H1 (cell line): ENCODE measurements around the gene ZNF469. TPM values are rescaled to one million over a fixed set of nuclear protein-coding genes. Genes with fewer than 3 reads are reported as not detected.

Experiments used
- CTCF ChIA-PET: fragments of 300-600 bp; sonication (Branson Sonifier 250); formaldehyde crosslinking; loops from one replicate; lab custom pipeline; 2021; ENCODE audit not compliant: partially characterized antibody; lab: Charles Lee
- POLR2A ChIA-PET: fragments of 300-600 bp; sonication (Branson Sonifier 250); formaldehyde crosslinking; loops from one replicate; lab custom pipeline; 2021; ENCODE audit warnings: inconsistent platforms; ENCODE audit not compliant: partially characterized antibody; lab: Charles Lee
- DNase-seq, 2 experiments: peaks; one replicate each; pipeline versions ENCODE4 v3.0.0 to v3.0.0-alpha.2; 2010 to 2022; ENCODE audit warnings: low spot score in 2 of 2, low read depth in 1 of 2, mixed read lengths in 1 of 2
- FAIRE-seq: peaks from 2 replicates; lab custom pipeline; 2011; peaks lifted over from hg19 to GRCh38; lab: Jason Lieb, UNC
- H2AFZ ChIP-seq: 2 replicates; pipeline ENCODE4 v1.8.1; 2012; ENCODE audit warnings: low read length, inconsistent platforms
- H2AK5ac ChIP-seq: 2 replicates; pipeline ENCODE4 v1.6.1; 2013; ENCODE audit warnings: low read depth, low read length
- H2BK120ac ChIP-seq: replicated peaks from 2 replicates; pipeline ENCODE3; 2013; ENCODE audit warnings: low read depth, low read length, inconsistent platforms
- H2BK12ac ChIP-seq: 2 replicates; pipeline ENCODE4 v1.6.1; 2013; ENCODE audit warnings: low read depth, low read length
- H2BK15ac ChIP-seq: 2 replicates; pipeline ENCODE4 v1.6.1; 2013; ENCODE audit warnings: low read length
- H2BK20ac ChIP-seq: 2 replicates; pipeline ENCODE4 v1.6.1; 2013; ENCODE audit warnings: low read length
- H2BK5ac ChIP-seq: 2 replicates; pipeline ENCODE4 v1.6.1; 2013; ENCODE audit warnings: low read depth, low read length
- H3K14ac ChIP-seq: 2 replicates; pipeline ENCODE4 v1.6.1; 2013; ENCODE audit warnings: inconsistent platforms; ENCODE audit not compliant: insufficient read length
- H3K18ac ChIP-seq: 2 replicates; pipeline ENCODE4 v1.6.1; 2013; ENCODE audit warnings: low read length; ENCODE audit errors: extremely low read depth
- H3K23ac ChIP-seq: 2 replicates; pipeline ENCODE4 v1.6.1; 2013; ENCODE audit warnings: inconsistent platforms; ENCODE audit not compliant: insufficient read length
- H3K23me2 ChIP-seq: 2 replicates; pipeline ENCODE4 v1.6.1; 2013; ENCODE audit warnings: low read depth, low read length
- H3K27ac ChIP-seq: 2 replicates; pipeline ENCODE4 v1.6.1; 2011; ENCODE audit warnings: low read depth, low read length, inconsistent platforms
- H3K27me3 ChIP-seq, 4 experiments: replicated peaks in 1 of 4; 1 replicate in 1 of 4; 2 replicates in 3 of 4; pipeline versions ENCODE4 v1.6.1 to v1.8.1; 2011 to 2013; ENCODE audit warnings: low read length in 3 of 4, mild to moderate bottlenecking in 3 of 4, inconsistent platforms in 2 of 4, mixed read lengths in 2 of 4, moderate library complexity in 1 of 4; ENCODE audit not compliant: control insufficient read depth in 3 of 4, insufficient read depth in 3 of 4; ENCODE audit errors: extremely low read depth in 1 of 4
- H3K36me3 ChIP-seq, 4 experiments: 2 replicates each; pipeline versions ENCODE4 v1.6.1 to v1.8.1; 2011 to 2013; ENCODE audit warnings: mild to moderate bottlenecking in 4 of 4, low read length in 3 of 4, moderate library complexity in 2 of 4, control low read depth in 1 of 4, inconsistent platforms in 1 of 4; ENCODE audit not compliant: insufficient read depth in 4 of 4, control insufficient read depth in 2 of 4
- H3K4ac ChIP-seq: replicated peaks from 2 replicates; pipeline ENCODE3; 2013; ENCODE audit warnings: low read length, low read depth, mixed read lengths, inconsistent platforms; ENCODE audit not compliant: insufficient read length
- H3K4me1 ChIP-seq, 4 experiments: replicated peaks in 1 of 4; 1 replicate in 1 of 4; 2 replicates in 3 of 4; pipeline versions ENCODE4 v1.6.1 to v1.8.1; 2011 to 2013; ENCODE audit warnings: low read length in 3 of 4, inconsistent platforms in 2 of 4, mixed read lengths in 1 of 4; ENCODE audit not compliant: insufficient read depth in 4 of 4, control insufficient read depth in 3 of 4
- H3K4me2 ChIP-seq, 2 experiments: 2 replicates each; pipeline versions ENCODE4 v1.6.1 to v1.8.1; 2011 to 2013; ENCODE audit warnings: low read depth in 2 of 2, low read length in 2 of 2, control low read depth in 1 of 2, inconsistent platforms in 1 of 2, mild to moderate bottlenecking in 1 of 2; ENCODE audit not compliant: insufficient read depth in 1 of 2
- H3K4me3 ChIP-seq, 4 experiments: fragments of 200-600, 300-600 bp in 1 of 4; sonication (generic), shearing (Covaris generic), sonication (Bioruptor Twin) in 1 of 4; 2 replicates each; pipeline versions ENCODE4 v1.5.1 to v1.8.1; 2011 to 2016; ENCODE audit warnings: low read length in 4 of 4, low read depth in 3 of 4, control low read depth in 2 of 4, inconsistent platforms in 2 of 4, mild to moderate bottlenecking in 2 of 4, mixed read lengths in 1 of 4, moderate library complexity in 1 of 4; ENCODE audit not compliant: insufficient read depth in 2 of 4; ENCODE audit errors: extremely low read depth in 1 of 4
- H3K56ac ChIP-seq: replicated peaks from 2 replicates; pipeline ENCODE3; 2013; ENCODE audit warnings: low read depth, mild to moderate bottlenecking, mixed read lengths, low read length, inconsistent platforms; ENCODE audit not compliant: insufficient read length
- H3K79me1 ChIP-seq: 2 replicates; pipeline ENCODE4 v1.6.1; 2013; ENCODE audit warnings: low read depth, low read length, control low read depth
- H3K79me2 ChIP-seq, 2 experiments: 2 replicates each; pipeline versions ENCODE4 v1.6.1 to v1.8.1; 2012 to 2013; ENCODE audit warnings: low read length in 2 of 2, mild to moderate bottlenecking in 2 of 2, inconsistent platforms in 1 of 2; ENCODE audit not compliant: insufficient read depth in 2 of 2, control insufficient read depth in 1 of 2
- H3K9ac ChIP-seq, 4 experiments: replicated peaks in 1 of 4; 1 replicate in 1 of 4; 2 replicates in 3 of 4; pipeline versions ENCODE4 v1.6.1 to v1.8.1; 2011 to 2013; ENCODE audit warnings: low read depth in 3 of 4, low read length in 3 of 4, control low read depth in 2 of 4, mild to moderate bottlenecking in 2 of 4, moderate library complexity in 2 of 4, inconsistent platforms in 1 of 4; ENCODE audit errors: extremely low read depth in 1 of 4
- H3K9me3 ChIP-seq, 2 experiments: 2 replicates each; pipeline versions ENCODE4 v1.6.1 to v1.8.1; 2012 to 2013; ENCODE audit warnings: mild to moderate bottlenecking in 2 of 2, moderate library complexity in 2 of 2, control low read depth in 1 of 2, inconsistent platforms in 1 of 2, low read depth in 1 of 2, low read length in 1 of 2, mixed read lengths in 1 of 2; ENCODE audit not compliant: insufficient read depth in 2 of 2
- H4K20me1 ChIP-seq, 2 experiments: replicated peaks in 1 of 2; 2 replicates each; pipeline versions ENCODE3 to v1.8.1; 2011 to 2013; ENCODE audit warnings: inconsistent platforms in 2 of 2, low read length in 2 of 2, mild to moderate bottlenecking in 1 of 2; ENCODE audit not compliant: insufficient read depth in 2 of 2, control insufficient read depth in 1 of 2
- H4K5ac ChIP-seq: 2 replicates; pipeline ENCODE4 v1.6.1; 2013; ENCODE audit warnings: low read length, low read depth, mixed read lengths, inconsistent platforms; ENCODE audit not compliant: insufficient read length
- H4K8ac ChIP-seq: 2 replicates; pipeline ENCODE4 v1.8.0; 2013; ENCODE audit warnings: mild to moderate bottlenecking, moderate library complexity, low read length, inconsistent platforms; ENCODE audit not compliant: insufficient read depth; ENCODE audit errors: extremely low read depth
- H4K91ac ChIP-seq: replicated peaks from 2 replicates; pipeline ENCODE3; 2013; ENCODE audit warnings: low read length, mixed read lengths, inconsistent platforms; ENCODE audit not compliant: insufficient read length
- TAF1 ChIP-seq: IDR thresholded peaks from 2 replicates; pipeline ENCODE4 v1.6.1; 2011; ENCODE audit warnings: mild to moderate bottlenecking, low read depth, low read length
- WGBS, 2 experiments: shearing (Covaris generic) in 1 of 2; methylation state at CpG; one replicate each; pipeline versions ENCODE4 v1.1.6 to v1.1.7; 2013 to 2015; ENCODE audit warnings: low lambda C conversion rate in 2 of 2, mixed read lengths in 2 of 2, inconsistent platforms in 1 of 2, low coverage in 1 of 2, missing lambda C conversion rate in 1 of 2; ENCODE audit not compliant: insufficient replicate concordance in 2 of 2, insufficient coverage in 1 of 2, insufficient read length in 1 of 2; ENCODE audit errors: extremely low coverage in 1 of 2, missing lambda C conversion rate in 1 of 2; 5-methylcytosine and 5-hydroxymethylcytosine counted together
- polyA plus RNA-seq, 7 experiments: library from polyadenylated mRNA; depleted of rRNA in 3 of 7; stranded (reverse) in 5 of 7; unstranded in 2 of 7; fragments of >200 nt in 5 of 7; fragments of 200-250 nt in 2 of 7; gene quantifications; 1 replicate in 5 of 7; 2 replicates in 1 of 7; 4 replicates in 1 of 7; pipeline versions ENCODE4 v1.2.1 to v1.2.3, GENCODE V29; 2011 to 2013; ENCODE audit warnings: missing spikeins in 2 of 7, mixed read lengths in 2 of 7
- total RNA-seq: library from RNA; stranded (reverse); fragmentation: NEBNext Ultra II Directional; extraction: Animal tissue kit (Norgen Biotek cat#: 25700); gene quantifications from 2 replicates; pipeline ENCODE4 v1.2.1, GENCODE V29; 2021
- TF ChIP-seq, protein P1 (sequence below): IDR thresholded peaks from 2 replicates; pipeline ENCODE4 v1.6.1; 2011; ENCODE audit warnings: low read length, improper control_type of control experiment

The ZNF469 gene
- total and polyA plus RNA-seq, 2 of the 8 experiments (the other 6 are each of a cell fraction or from before 2014, with no cell fraction given), result 0.30 to 1.8 TPM

DNA sequence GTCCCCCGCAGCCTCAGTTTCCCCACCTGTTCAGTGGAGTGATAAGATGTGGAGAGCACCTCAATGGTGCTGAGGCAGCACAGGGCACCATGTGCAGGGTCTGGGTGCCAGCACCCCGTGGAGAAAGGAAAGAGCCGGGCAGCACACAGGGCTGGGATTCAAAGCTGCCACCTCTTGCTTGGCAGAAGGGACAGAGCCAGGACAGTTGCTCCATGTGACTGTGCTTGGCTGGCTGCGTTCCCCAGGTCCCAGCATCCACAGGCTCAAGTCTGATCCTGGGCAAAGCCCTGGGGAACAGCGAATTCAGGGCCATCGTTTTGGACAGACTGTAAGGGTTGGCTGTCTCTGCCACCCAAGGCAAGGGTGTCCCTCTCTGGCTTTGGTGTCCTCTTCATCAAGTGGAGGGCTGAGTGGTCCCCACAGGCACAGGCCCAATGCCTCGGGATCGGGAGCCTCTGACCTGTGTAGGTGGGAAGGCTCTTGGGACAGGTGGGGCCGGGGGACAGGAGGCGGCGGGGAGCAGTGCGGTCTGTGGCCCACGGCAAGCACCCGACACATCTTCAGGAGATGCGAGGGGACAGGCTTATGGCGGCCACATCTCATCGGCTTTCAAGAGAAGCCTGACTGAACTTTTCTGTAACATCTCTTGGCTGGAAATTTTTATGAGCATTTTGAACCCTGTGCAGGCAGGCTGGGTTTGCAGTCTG is 8.5 kb downstream of the ZNF469 start:
- H3K27ac ChIP-seq, result no peak overlapping the region
- H2BK5ac ChIP-seq, result no peak overlapping the region
- no peaks in the 10 kb centered on the region for H3K4me1 ChIP-seq
- H3K79me2 ChIP-seq, result no peaks in the 10 kb centered on the region
- H4K5ac ChIP-seq, result no peak overlapping the region
- H2BK12ac ChIP-seq, result no peak overlapping the region
- H3K27me3 ChIP-seq, result 0 out of 7 replicates have a peak, but pooled peaks cover 0 to 2% (median 0%) of the 10 kb centered on the region in 4 experiments
- ChIA-PET POLR2A (no interaction called here), CTCF (interaction anchor here (0.9 to 1.9 kb wide), 3 partner anchors 9 to 167 kb away, joined by 3 to 5 read pairs (median 4); no protein-coding TSS in a partner anchor)
- no peaks in the 10 kb centered on the region for H3K36me3 ChIP-seq
- H4K20me1 ChIP-seq, result peaks cover 0 to 4% of the 10 kb centered on the region in 2 experiments
- H2BK20ac ChIP-seq, result no peak overlapping the region
- H3K23ac ChIP-seq, result no peak overlapping the region
- H3K4ac ChIP-seq, result no peak overlapping the region
- no peak overlapping the region for H2BK120ac ChIP-seq
- TF ChIP-seq TAF1, result no peak
- TF ChIP-seq, protein P1, sequence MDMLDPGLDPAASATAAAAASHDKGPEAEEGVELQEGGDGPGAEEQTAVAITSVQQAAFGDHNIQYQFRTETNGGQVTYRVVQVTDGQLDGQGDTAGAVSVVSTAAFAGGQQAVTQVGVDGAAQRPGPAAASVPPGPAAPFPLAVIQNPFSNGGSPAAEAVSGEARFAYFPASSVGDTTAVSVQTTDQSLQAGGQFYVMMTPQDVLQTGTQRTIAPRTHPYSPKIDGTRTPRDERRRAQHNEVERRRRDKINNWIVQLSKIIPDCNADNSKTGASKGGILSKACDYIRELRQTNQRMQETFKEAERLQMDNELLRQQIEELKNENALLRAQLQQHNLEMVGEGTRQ, result no peak
- DNase-seq (no peak), FAIRE-seq (no peak)
- peaks cover 0 to 2% of the 10 kb centered on the region in 2 experiments; a peak in 1 of 4 replicates for H3K9me3 ChIP-seq
- H2AFZ ChIP-seq, result no peak overlapping the region
- H3K23me2 ChIP-seq, result peaks cover 2% of the 10 kb centered on the region; the same call in 1 of the 2 replicates
- H3K79me1 ChIP-seq, result no peaks in the 10 kb centered on the region
- H3K18ac ChIP-seq, result no peak overlapping the region
- H3K9ac ChIP-seq, result no peak overlapping the region
- no peak overlapping the region for H2AK5ac ChIP-seq
- no peak overlapping the region for H4K8ac ChIP-seq
- H3K4me2 ChIP-seq, result no peak overlapping the region
- 81% methylated on average over 12 of the region's 17 CpGs; no CpG with 5 or more reads in 1 of the 2 experiments for WGBS, 2 experiments
- H2BK15ac ChIP-seq, result no peak overlapping the region
- no peak overlapping the region for H4K91ac ChIP-seq
- H3K56ac ChIP-seq, result no peak overlapping the region
- no peak overlapping the region for H3K14ac ChIP-seq
- no peak overlapping the region for H3K4me3 ChIP-seq
